ENCODE results near the gene C2orf66. TPM values are rescaled to one million over a fixed set of nuclear protein-coding genes. Genes with fewer than 3 reads are reported as not detected.

The C2orf66 gene
- total RNA-seq, 1 experiment from 2014 or later: not detected

DNA sequence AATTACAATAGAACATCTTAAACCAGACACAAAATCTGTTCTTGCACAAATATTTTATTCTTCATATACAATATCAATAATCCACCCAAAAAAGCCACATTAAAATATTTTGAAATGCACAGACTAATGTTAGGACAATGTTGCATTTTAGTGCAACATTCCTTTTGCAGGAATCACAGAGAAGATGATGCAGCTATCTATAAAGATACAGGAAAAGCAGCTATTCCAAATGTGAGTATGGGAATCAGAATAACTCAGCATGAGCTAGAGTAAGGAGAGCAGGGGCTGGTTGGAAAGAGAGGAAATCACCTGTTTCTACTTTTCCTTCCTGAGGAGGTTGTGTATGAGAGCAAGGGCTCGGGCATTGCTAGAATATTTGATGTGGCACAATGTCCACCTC, 4.8 kb downstream of the C2orf66 start (continued):
- TF ChIP-seq, protein P1, sequence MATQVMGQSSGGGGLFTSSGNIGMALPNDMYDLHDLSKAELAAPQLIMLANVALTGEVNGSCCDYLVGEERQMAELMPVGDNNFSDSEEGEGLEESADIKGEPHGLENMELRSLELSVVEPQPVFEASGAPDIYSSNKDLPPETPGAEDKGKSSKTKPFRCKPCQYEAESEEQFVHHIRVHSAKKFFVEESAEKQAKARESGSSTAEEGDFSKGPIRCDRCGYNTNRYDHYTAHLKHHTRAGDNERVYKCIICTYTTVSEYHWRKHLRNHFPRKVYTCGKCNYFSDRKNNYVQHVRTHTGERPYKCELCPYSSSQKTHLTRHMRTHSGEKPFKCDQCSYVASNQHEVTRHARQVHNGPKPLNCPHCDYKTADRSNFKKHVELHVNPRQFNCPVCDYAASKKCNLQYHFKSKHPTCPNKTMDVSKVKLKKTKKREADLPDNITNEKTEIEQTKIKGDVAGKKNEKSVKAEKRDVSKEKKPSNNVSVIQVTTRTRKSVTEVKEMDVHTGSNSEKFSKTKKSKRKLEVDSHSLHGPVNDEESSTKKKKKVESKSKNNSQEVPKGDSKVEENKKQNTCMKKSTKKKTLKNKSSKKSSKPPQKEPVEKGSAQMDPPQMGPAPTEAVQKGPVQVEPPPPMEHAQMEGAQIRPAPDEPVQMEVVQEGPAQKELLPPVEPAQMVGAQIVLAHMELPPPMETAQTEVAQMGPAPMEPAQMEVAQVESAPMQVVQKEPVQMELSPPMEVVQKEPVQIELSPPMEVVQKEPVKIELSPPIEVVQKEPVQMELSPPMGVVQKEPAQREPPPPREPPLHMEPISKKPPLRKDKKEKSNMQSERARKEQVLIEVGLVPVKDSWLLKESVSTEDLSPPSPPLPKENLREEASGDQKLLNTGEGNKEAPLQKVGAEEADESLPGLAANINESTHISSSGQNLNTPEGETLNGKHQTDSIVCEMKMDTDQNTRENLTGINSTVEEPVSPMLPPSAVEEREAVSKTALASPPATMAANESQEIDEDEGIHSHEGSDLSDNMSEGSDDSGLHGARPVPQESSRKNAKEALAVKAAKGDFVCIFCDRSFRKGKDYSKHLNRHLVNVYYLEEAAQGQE (IDR thresholded peaks at IDR 0.05; ENCODE audit: low read depth): no peak
- no peak for TF ChIP-seq ZFX (IDR thresholded peaks at IDR 0.05)
- no peak for TF ChIP-seq EZH2 (IDR thresholded peaks at IDR 0.05)
- no peak for TF ChIP-seq EGR1 (IDR thresholded peaks at IDR 0.05; ENCODE audit: low read depth)

DNA sequence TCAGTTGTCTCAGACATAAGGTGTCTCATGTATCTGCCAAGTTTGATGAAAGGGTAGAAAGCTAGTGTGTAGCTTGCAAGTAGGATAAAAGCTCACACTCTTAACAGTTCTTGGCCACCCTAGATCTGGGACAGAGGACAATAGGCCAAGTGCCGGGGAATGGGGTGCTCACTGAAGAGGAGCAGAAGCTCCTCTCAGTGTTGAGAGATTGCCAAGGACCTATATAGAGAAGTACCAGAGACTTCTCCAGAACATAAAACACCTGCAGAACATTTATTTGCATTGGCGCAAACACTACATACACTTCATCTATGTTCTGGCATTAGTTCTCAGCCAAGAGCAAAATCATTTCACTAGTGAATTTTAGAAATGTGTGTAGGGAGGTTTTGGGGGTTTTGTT, 6.8 kb downstream of the C2orf66 start:
- no TSS peak for BruUV-seq (replicated peaks)
- CTCF ChIA-PET: no interaction called here
- no peak overlapping the region for H3K4me2 ChIP-seq (ENCODE audit: low read length)
- H4K20me1 ChIP-seq (ENCODE audit: insufficient read depth): no peaks in the 10 kb centered on the region
- H3K9me3 ChIP-seq (ENCODE audit: control insufficient read depth in 1 of 2, insufficient read depth in 1 of 2, low read depth in 1 of 2, low read length in 2 of 2): no peaks in the 10 kb centered on the region
- DNase-seq (ENCODE audit: low read depth, low spot score) (no peak), ATAC-seq (no peak)
- TF ChIP-seq YY1 (IDR thresholded peaks at IDR 0.05; ENCODE audit: extremely low read depth, insufficient replicate concordance, low read depth, low read length) (no peak), EZH2 (IDR thresholded peaks at IDR 0.05) (no peak), EGR1 (IDR thresholded peaks at IDR 0.05; ENCODE audit: low read depth) (no peak), RAD21 (IDR thresholded peaks at IDR 0.05; ENCODE audit: low read depth) (no peak), ZNF274 (IDR thresholded peaks at IDR 0.05; ENCODE audit: low read depth, low read length) (no peak), SP1 (IDR thresholded peaks at IDR 0.05; ENCODE audit: low read depth) (no peak), CEBPB (IDR thresholded peaks at IDR 0.05; ENCODE audit: low read depth) (no peak), POLR2AphosphoS5 (IDR thresholded peaks at IDR 0.05; ENCODE audit: low read depth, low read length) (no peak), ZFX (IDR thresholded peaks at IDR 0.05) (no peak), ELF1 (IDR thresholded peaks at IDR 0.05; ENCODE audit: borderline replicate concordance, low read depth) (no peak), POLR2A (IDR thresholded peaks at IDR 0.05; ENCODE audit: borderline replicate concordance, extremely low read depth, insufficient read depth, insufficient read length) (no peak)
- TF ChIP-seq, protein P2, sequence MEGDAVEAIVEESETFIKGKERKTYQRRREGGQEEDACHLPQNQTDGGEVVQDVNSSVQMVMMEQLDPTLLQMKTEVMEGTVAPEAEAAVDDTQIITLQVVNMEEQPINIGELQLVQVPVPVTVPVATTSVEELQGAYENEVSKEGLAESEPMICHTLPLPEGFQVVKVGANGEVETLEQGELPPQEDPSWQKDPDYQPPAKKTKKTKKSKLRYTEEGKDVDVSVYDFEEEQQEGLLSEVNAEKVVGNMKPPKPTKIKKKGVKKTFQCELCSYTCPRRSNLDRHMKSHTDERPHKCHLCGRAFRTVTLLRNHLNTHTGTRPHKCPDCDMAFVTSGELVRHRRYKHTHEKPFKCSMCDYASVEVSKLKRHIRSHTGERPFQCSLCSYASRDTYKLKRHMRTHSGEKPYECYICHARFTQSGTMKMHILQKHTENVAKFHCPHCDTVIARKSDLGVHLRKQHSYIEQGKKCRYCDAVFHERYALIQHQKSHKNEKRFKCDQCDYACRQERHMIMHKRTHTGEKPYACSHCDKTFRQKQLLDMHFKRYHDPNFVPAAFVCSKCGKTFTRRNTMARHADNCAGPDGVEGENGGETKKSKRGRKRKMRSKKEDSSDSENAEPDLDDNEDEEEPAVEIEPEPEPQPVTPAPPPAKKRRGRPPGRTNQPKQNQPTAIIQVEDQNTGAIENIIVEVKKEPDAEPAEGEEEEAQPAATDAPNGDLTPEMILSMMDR (IDR thresholded peaks at IDR 0.05 in 2 of 3, conservative IDR thresholded peaks at IDR 0.05 in 1 of 3; ENCODE audit: borderline replicate concordance in 1 of 3, insufficient read depth in 1 of 3, low read depth in 2 of 3, low read length in 2 of 3): no peak
- TF ChIP-seq, protein P1 (IDR thresholded peaks at IDR 0.05; ENCODE audit: low read depth): no peak
- TF ChIP-seq, protein P3, sequence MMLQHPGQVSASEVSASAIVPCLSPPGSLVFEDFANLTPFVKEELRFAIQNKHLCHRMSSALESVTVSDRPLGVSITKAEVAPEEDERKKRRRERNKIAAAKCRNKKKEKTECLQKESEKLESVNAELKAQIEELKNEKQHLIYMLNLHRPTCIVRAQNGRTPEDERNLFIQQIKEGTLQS (IDR thresholded peaks at IDR 0.05): no peak
- TF ChIP-seq, protein P4, sequence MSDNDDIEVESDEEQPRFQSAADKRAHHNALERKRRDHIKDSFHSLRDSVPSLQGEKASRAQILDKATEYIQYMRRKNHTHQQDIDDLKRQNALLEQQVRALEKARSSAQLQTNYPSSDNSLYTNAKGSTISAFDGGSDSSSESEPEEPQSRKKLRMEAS (IDR thresholded peaks at IDR 0.05): no peak
- H3K27ac ChIP-seq (ENCODE audit: low read depth, low read length): no peak overlapping the region
- H3K36me3 ChIP-seq (ENCODE audit: control insufficient read depth in 1 of 2, insufficient read depth in 2 of 2, low read length in 2 of 2): peaks cover 0 to 3% of the 10 kb centered on the region in 2 experiments; a peak in 1 of 4 replicates
- intact Hi-C loops (cut with micrococcal nuclease): no loop called here
- H3K9me2 ChIP-seq (ENCODE audit: insufficient read depth): no peaks in the 10 kb centered on the region
- H3K4me1 ChIP-seq (ENCODE audit: control insufficient read depth in 1 of 2, insufficient read depth in 2 of 2, low read length in 2 of 2): peaks cover 0 to 18% of the 10 kb centered on the region in 2 experiments; a peak in 3 of 4 replicates
- RAD21 ChIA-PET (ENCODE audit: low non-redundant PET in 1 of 2, low total read pairs in 2 of 2, uncharacterized antibody in 2 of 2, unreplicated experiment in 2 of 2): no interaction called here
- no peaks in the 10 kb centered on the region for H3K27me3 ChIP-seq (ENCODE audit: insufficient read depth, low read length)
- no peak overlapping the region for H2AFZ ChIP-seq (ENCODE audit: low read depth, low read length, poor library complexity, severe bottlenecking)
- H3K4me3 ChIP-seq (replicated peaks in 1 of 2; ENCODE audit: low read depth in 1 of 2, low read length in 2 of 2): no peak overlapping the region
- POLR2A ChIA-PET: no interaction called here
- peaks cover 20% of the 10 kb centered on the region for H3K79me2 ChIP-seq (ENCODE audit: insufficient read depth, low read length)
- H3K9ac ChIP-seq (ENCODE audit: low read length): no peak overlapping the region

Measured in HCT116 (cell line).